ENCODE results near the gene ISL2. TPM values are rescaled to one million over a fixed set of nuclear protein-coding genes. Genes with fewer than 3 reads are reported as not detected.

ISL2 gene
- polyA plus RNA-seq, 3 donors: 0.40 to 2.3 (median 0.52) TPM

DNA sequence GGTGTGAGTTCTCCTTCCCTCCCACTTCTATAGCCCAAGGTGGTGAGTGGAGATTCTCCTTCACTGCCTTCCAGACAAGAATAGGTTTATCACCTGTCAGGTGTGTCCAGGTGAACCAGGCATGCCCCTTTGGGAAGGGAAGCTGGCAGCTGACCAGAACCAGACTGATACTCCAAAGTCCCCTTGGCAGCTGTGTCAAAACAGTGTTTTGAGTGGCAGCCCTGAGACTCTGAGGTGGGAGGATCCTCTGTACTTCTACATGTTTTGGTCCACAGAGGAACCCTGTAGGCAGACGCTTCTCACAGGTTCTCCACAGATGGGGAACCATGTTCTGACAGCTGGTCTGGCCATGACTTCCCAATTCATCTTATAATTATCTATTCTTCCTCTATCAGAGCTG, 30.1 kb downstream of the ISL2 start:
- TF ChIP-seq, protein P1, sequence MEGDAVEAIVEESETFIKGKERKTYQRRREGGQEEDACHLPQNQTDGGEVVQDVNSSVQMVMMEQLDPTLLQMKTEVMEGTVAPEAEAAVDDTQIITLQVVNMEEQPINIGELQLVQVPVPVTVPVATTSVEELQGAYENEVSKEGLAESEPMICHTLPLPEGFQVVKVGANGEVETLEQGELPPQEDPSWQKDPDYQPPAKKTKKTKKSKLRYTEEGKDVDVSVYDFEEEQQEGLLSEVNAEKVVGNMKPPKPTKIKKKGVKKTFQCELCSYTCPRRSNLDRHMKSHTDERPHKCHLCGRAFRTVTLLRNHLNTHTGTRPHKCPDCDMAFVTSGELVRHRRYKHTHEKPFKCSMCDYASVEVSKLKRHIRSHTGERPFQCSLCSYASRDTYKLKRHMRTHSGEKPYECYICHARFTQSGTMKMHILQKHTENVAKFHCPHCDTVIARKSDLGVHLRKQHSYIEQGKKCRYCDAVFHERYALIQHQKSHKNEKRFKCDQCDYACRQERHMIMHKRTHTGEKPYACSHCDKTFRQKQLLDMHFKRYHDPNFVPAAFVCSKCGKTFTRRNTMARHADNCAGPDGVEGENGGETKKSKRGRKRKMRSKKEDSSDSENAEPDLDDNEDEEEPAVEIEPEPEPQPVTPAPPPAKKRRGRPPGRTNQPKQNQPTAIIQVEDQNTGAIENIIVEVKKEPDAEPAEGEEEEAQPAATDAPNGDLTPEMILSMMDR (IDR thresholded peaks at IDR 0.05): no peak
- no CpG with 5 or more reads among the region's 1 CpG for WGBS (ENCODE audit: insufficient coverage)
- Mint-ChIP-seq H3K27ac (no peak overlapping the region), H3K4me3 (no peak overlapping the region), H3K9me3 (no peaks in the 10 kb centered on the region), H3K27me3 (ENCODE audit: low read depth in 3 of 3) (no peaks in the 10 kb centered on the region), H3K4me1 (no peaks in the 10 kb centered on the region), H3K36me3 (peaks cover 2 to 7% of the 10 kb centered on the region in 2 donors)
- Histone ChIP-seq H3K9ac (ENCODE audit: insufficient read depth, low read length, poor library complexity, severe bottlenecking) (no peak overlapping the region), H3K27me3 (ENCODE audit: control insufficient read depth in 2 of 2, insufficient read depth in 2 of 2, low read length in 2 of 2) (no peaks in the 10 kb centered on the region), H3K4me2 (replicated peaks; ENCODE audit: extremely low read depth, low read length, poor library complexity, severe bottlenecking) (no peak overlapping the region), H4K20me1 (ENCODE audit: insufficient read depth, low read length) (no peaks in the 10 kb centered on the region), H3K4me1 (ENCODE audit: control insufficient read depth in 1 of 2, insufficient read depth in 2 of 2, low read length in 2 of 2) (no peaks in the 10 kb centered on the region), H3K36me3 (replicated peaks in 1 of 2; ENCODE audit: control insufficient read depth in 1 of 2, insufficient read depth in 2 of 2, low read length in 2 of 2) (no peaks in the 10 kb centered on the region), H3K27ac (ENCODE audit: low read depth in 1 of 2, low read length in 2 of 2) (no peak overlapping the region), H3K79me2 (ENCODE audit: insufficient read depth, low read length) (no peaks in the 10 kb centered on the region), H2AFZ (ENCODE audit: insufficient read depth, low read depth, low read length, poor library complexity, severe bottlenecking) (no peak overlapping the region), H3K4me3 (replicated peaks in 1 of 3; ENCODE audit: low read depth in 2 of 3, low read length in 3 of 3) (no peak overlapping the region), H3K9me3 (replicated peaks in 1 of 2; ENCODE audit: control insufficient read depth in 1 of 2, insufficient read depth in 1 of 2, low read length in 2 of 2) (no peaks in the 10 kb centered on the region)
- intact Hi-C loops (cut with micrococcal nuclease): no loop called here
- no peak for DNase-seq

DNA sequence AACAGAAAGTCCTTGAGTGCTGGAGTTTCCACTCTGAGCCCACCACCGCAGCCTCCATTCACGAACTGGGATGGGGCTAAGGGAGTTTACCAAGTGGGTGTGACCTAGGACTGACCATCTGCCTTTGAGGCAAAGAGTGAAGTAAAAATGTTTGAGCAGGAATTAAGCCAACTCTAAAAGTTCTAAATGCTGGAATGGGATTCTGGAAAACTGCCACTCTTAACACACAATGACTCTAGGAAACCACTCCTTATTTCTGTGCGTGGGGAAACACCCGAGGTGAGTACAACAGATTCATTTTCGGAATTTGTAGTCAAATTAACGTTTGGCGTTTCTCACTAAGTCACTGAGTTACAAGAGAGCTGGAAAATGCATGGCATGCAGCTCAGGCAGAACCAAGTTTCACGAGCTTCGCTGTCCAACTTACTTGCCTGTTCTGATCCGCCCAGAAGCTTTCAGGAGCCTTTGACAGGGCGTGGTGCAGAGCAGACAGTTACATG, 31.6 kb downstream of the ISL2 start:
- intact Hi-C loops (cut with micrococcal nuclease): no loop called here
- H4K20me1 ChIP-seq (ENCODE audit: insufficient read depth, low read length): no peaks in the 10 kb centered on the region
- Mint-ChIP-seq H3K9me3 (no peaks in the 10 kb centered on the region), H3K27me3 (ENCODE audit: low read depth in 3 of 3) (no peaks in the 10 kb centered on the region), H3K4me1 (no peaks in the 10 kb centered on the region), H3K36me3 (peaks cover 14% of the 10 kb centered on the region in 2 donors), H3K4me3 (no peak overlapping the region), H3K27ac (no peak overlapping the region)
- peaks cover 0 to 2% of the 10 kb centered on the region in 2 donors for H3K36me3 ChIP-seq (replicated peaks in 1 of 2; ENCODE audit: control insufficient read depth in 1 of 2, insufficient read depth in 2 of 2, low read length in 2 of 2)
- no peaks in the 10 kb centered on the region for H3K4me1 ChIP-seq (ENCODE audit: control insufficient read depth in 1 of 2, insufficient read depth in 2 of 2, low read length in 2 of 2)
- H3K9ac ChIP-seq (ENCODE audit: insufficient read depth, low read length, poor library complexity, severe bottlenecking): no peak overlapping the region
- H3K79me2 ChIP-seq (ENCODE audit: insufficient read depth, low read length): no peaks in the 10 kb centered on the region
- DNase-seq: no peak
- H3K4me3 ChIP-seq (replicated peaks in 1 of 3; ENCODE audit: low read depth in 2 of 3, low read length in 3 of 3): no peak overlapping the region
- 98% methylated on average over 9 of the region's 11 CpGs for WGBS (ENCODE audit: insufficient coverage)
- H3K27ac ChIP-seq (ENCODE audit: low read depth in 1 of 2, low read length in 2 of 2): no peak overlapping the region
- H2AFZ ChIP-seq (ENCODE audit: insufficient read depth, low read depth, low read length, poor library complexity, severe bottlenecking): no peak overlapping the region
- no peaks in the 10 kb centered on the region for H3K9me3 ChIP-seq (replicated peaks in 1 of 2; ENCODE audit: control insufficient read depth in 1 of 2, insufficient read depth in 1 of 2, low read length in 2 of 2)
- H3K4me2 ChIP-seq (replicated peaks; ENCODE audit: extremely low read depth, low read length, poor library complexity, severe bottlenecking): no peak overlapping the region
- TF ChIP-seq, protein P1 (IDR thresholded peaks at IDR 0.05): no peak
- H3K27me3 ChIP-seq (ENCODE audit: control insufficient read depth in 2 of 2, insufficient read depth in 2 of 2, low read length in 2 of 2): no peaks in the 10 kb centered on the region
